Panc1 (cell line): ENCODE data around the gene CCDC60. TPM values are rescaled to one million over a fixed set of nuclear protein-coding genes. Genes with fewer than 3 reads are reported as not detected.

ENCODE experiments used
- ATAC-seq: fragments of 200-7000 bp; cut with Tn5 transposase; 2 replicates; pipeline ENCODE4 v1.9.1; 2020; ENCODE audit warnings: mild to moderate bottlenecking, moderate library complexity
- BruUV-seq: library from RNA; stranded (reverse); fragments of 400-500 nt; replicated peaks from 2 replicates; lab custom pipeline; 2021; lab: Mats Ljungman, UMichigan
- CTCF ChIA-PET: fragments of 300-600 bp; sonication (Branson Sonifier 250); formaldehyde crosslinking; loops from one replicate; lab custom pipeline; 2022; ENCODE audit warnings: antibody characterized with exemption; lab: Charles Lee
- POLR2A ChIA-PET: fragments of 300-600 bp; sonication (Branson Sonifier 250); formaldehyde crosslinking; loops from one replicate; lab custom pipeline; 2022; ENCODE audit warnings: antibody characterized with exemption; lab: Charles Lee
- DNase-seq: peaks from one replicate; pipeline ENCODE4 v3.0.0-alpha.2; 2010; ENCODE audit warnings: low read depth, low spot score
- H3K27ac ChIP-seq: 2 replicates; pipeline ENCODE4 v1.5.1; 2011; ENCODE audit warnings: mild to moderate bottlenecking, low read length, inconsistent platforms
- H3K27me3 ChIP-seq: fragments of 200-500 bp; sonication (Bioruptor generic); 2 replicates; pipeline ENCODE4 v1.6.0; 2014; ENCODE audit warnings: low read length, inconsistent platforms; ENCODE audit not compliant: control insufficient read depth, insufficient read depth
- H3K36me3 ChIP-seq: fragments of 200-500 bp; sonication (Bioruptor generic); 2 replicates; pipeline ENCODE4 v1.5.1; 2014; ENCODE audit warnings: inconsistent platforms, mild to moderate bottlenecking, low read length, moderate library complexity; ENCODE audit not compliant: control insufficient read depth, insufficient read depth
- H3K4me1 ChIP-seq: 2 replicates; pipeline ENCODE4 v1.5.1; 2011; ENCODE audit warnings: inconsistent platforms, mild to moderate bottlenecking, low read length, moderate library complexity; ENCODE audit not compliant: control insufficient read depth, insufficient read depth
- H3K4me3 ChIP-seq, 2 experiments: 2 replicates each; pipeline ENCODE4 v1.5.1; 2011 to 2012; ENCODE audit warnings: low read depth in 2 of 2, low read length in 2 of 2, mild to moderate bottlenecking in 2 of 2, inconsistent platforms in 1 of 2, moderate library complexity in 1 of 2
- H3K9me3 ChIP-seq: fragments of 200-500 bp; sonication (Bioruptor generic); 2 replicates; pipeline ENCODE4 v1.5.1; 2014; ENCODE audit warnings: low read depth, mild to moderate bottlenecking, inconsistent platforms, low read length, moderate library complexity; ENCODE audit not compliant: control insufficient read depth, insufficient read depth
- CTCF ChIP-seq: fragments of 450-650 bp; IDR thresholded peaks from 2 replicates; pipeline ENCODE4 v1.5.1; 2017; ENCODE audit warnings: mild to moderate bottlenecking
- POLR2AphosphoS5 ChIP-seq: IDR thresholded peaks from 2 replicates; pipeline ENCODE4 v1.6.1; 2012; ENCODE audit warnings: mild to moderate bottlenecking, low read depth, low read length, moderate library complexity
- REST ChIP-seq, 2 experiments: IDR thresholded peaks; 2 replicates each; pipeline ENCODE4 v1.6.1; 2011 to 2012; ENCODE audit warnings: low read depth in 2 of 2, control low read depth in 1 of 2, low read length in 1 of 2, mild to moderate bottlenecking in 1 of 2, moderate library complexity in 1 of 2; ENCODE audit not compliant: insufficient read depth in 1 of 2
- SIN3A ChIP-seq: IDR thresholded peaks from 2 replicates; pipeline ENCODE4 v1.6.1; 2012; ENCODE audit warnings: low read depth, mild to moderate bottlenecking, low read length, moderate library complexity, borderline replicate concordance; ENCODE audit not compliant: insufficient read depth
- TCF7L2 ChIP-seq: IDR thresholded peaks from 2 replicates; pipeline ENCODE4 v1.6.1; 2011; ENCODE audit warnings: mild to moderate bottlenecking, low read depth, low read length, inconsistent platforms
- in situ Hi-C: cut with HindIII; loops from 2 replicates; pipeline ENCODE4 v1.10.0; 2016; ENCODE audit warnings: low sequenced_read_pairs, low pct_unique_long_range_greater_than_20kb
- intact Hi-C: fragments of 100-400 bp; cut with micrococcal nuclease; formaldehyde crosslinking; loops from one replicate; pipeline ENCODE4 v1.10.0; 2022; ENCODE audit not compliant: unreplicated experiment
- total RNA-seq: library from RNA; stranded (reverse); gene quantifications from one replicate; pipeline ENCODE4 v1.2.1, GENCODE V29; 2021; ENCODE audit not compliant: unreplicated experiment

The CCDC60 gene
- total RNA-seq, 1 experiment from 2014 or later: not detected

GRCh38 chr12:119374635-119375034 is 40.1 kb downstream of the CCDC60 start:
- CTCF ChIA-PET: no interaction called here
- H3K4me1 ChIP-seq: no peaks in the 10 kb centered on the region
- TF ChIP-seq CTCF (no peak), REST (IDR thresholded peaks at IDR 0.05; ENCODE audit: insufficient read depth in 1 of 2, low read depth in 2 of 2, low read length in 1 of 2) (no peak), TCF7L2 (no peak), SIN3A (no peak), POLR2AphosphoS5 (no peak)
- peaks cover 2% of the 10 kb centered on the region; the same call in 1 of the 2 replicates for H3K27me3 ChIP-seq
- ATAC-seq: no peak
- no peak overlapping the region for H3K4me3 ChIP-seq
- POLR2A ChIA-PET: no interaction called here
- DNase-seq: no peak
- in situ Hi-C loops (loop anchor here (5.0 kb wide), 1 partner anchor 32 kb away; no protein-coding TSS in a partner anchor), intact Hi-C loops (no loop called here)
- H3K9me3 ChIP-seq: no peaks in the 10 kb centered on the region
- BruUV-seq: no TSS peak
- H3K27ac ChIP-seq: no peak overlapping the region
- H3K36me3 ChIP-seq: no peaks in the 10 kb centered on the region

GRCh38 chr12:119375075-119375882 is 40.8 kb downstream of the CCDC60 start:
- CTCF ChIA-PET: no interaction called here
- in situ Hi-C loops: loop anchor here (5.0 kb wide), 1 partner anchor 33 kb away; no protein-coding TSS in a partner anchor

More at GRCh38 chr12:119375075-119375882, 40.8 kb downstream of the CCDC60 start:
- Histone ChIP-seq H3K27me3 (peaks cover 4% of the 10 kb centered on the region), H3K36me3 (no peaks in the 10 kb centered on the region), H3K4me3 (no peak overlapping the region), H3K27ac (no peak overlapping the region), H3K4me1 (no peaks in the 10 kb centered on the region), H3K9me3 (no peaks in the 10 kb centered on the region)
- ATAC-seq (no peak), DNase-seq (no peak)
- no TSS peak for BruUV-seq
- no peak for TF ChIP-seq SIN3A
- no peak for TF ChIP-seq CTCF
- POLR2A ChIA-PET: no interaction called here
- intact Hi-C loops: no loop called here
